ENCODE results near the gene EXOC6. TPM values are rescaled to one million over a fixed set of nuclear protein-coding genes. Genes with fewer than 3 reads are reported as not detected.
"Not testable (repeated sequence)": the region's sequence is repeated elsewhere in the genome, so short reads cannot be mapped to it uniquely, and the experiment has no call there.

Gene EXOC6
- total RNA-seq, 1 donor from 2014 or later: 17.2 TPM

GRCh38 chr10:92903633-92904032 lies 55.3 kb downstream of the EXOC6 start:
- Histone ChIP-seq H3K4me1 (no peaks in the 10 kb centered on the region), H3K27me3 (ENCODE audit: low read depth) (no peaks in the 10 kb centered on the region), H3K9me3 (replicated peaks) (no peaks in the 10 kb centered on the region), H3K4me3 (no peak overlapping the region), H3K36me3 (peaks cover 14% of the 10 kb centered on the region), H3K27ac (replicated peaks) (no peak overlapping the region)
- no peak for TF ChIP-seq CTCF (IDR thresholded peaks at IDR 0.05; ENCODE audit: borderline replicate concordance)
- no peak for DNase-seq
- intact Hi-C loops (cut with micrococcal nuclease): no loop called here

DNA sequence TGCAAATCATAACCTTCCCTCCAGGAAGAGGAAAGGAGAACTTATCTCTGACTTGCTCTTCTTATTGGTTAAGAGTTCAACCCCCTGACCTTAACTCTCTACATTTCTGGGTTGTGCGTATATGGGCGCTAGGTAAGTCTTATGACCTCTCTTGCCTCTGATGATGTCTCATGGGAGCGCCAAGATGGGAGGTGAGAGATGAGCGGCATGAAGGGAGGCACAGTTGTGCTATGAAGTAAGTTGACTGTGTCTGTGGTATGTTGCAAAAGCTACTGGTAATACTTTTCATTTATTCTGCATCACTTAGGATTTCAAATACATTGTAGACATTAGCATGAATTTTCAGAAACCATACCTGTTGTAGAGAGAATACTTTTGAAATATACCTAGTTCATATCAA lies 59.0 kb downstream of the EXOC6 start:
- Histone ChIP-seq H3K9me3 (replicated peaks) (no peaks in the 10 kb centered on the region), H3K4me1 (peaks cover 3% of the 10 kb centered on the region), H3K27ac (replicated peaks) (no peak overlapping the region), H3K27me3 (ENCODE audit: low read depth) (no peaks in the 10 kb centered on the region), H3K36me3 (peaks cover 22% of the 10 kb centered on the region), H3K4me3 (no peak overlapping the region)
- intact Hi-C loops (cut with micrococcal nuclease): no loop called here
- no peak for DNase-seq
- no peak for TF ChIP-seq CTCF (IDR thresholded peaks at IDR 0.05; ENCODE audit: borderline replicate concordance)

DNA sequence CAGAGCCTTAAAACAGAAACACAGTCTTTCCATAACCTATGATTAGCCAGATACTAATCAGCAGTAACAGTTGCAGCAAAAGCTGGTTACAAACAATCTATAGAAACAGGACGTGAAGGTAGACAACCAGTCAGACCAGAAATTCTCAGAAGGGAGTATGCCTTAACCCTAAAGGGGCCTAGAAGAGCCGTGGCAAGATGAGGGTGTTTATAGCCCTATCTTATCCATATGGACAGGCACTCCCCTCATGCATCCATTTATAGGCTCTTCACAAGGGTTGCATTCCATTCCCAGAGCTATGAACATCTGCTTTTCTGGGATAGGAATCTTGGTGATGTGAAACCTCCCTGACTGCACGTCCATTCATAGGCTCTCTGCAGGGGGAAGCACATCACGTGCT lies 64.3 kb downstream of the EXOC6 start:
- intact Hi-C loops (cut with micrococcal nuclease); H3K4me3 ChIP-seq; H3K27ac ChIP-seq (replicated peaks); DNase-seq; H3K27me3 ChIP-seq (ENCODE audit: low read depth); H3K9me3 ChIP-seq (replicated peaks): not testable (repeated sequence)
- Histone ChIP-seq H3K4me1 (peaks cover 24% of the 10 kb centered on the region), H3K36me3 (peaks cover 15% of the 10 kb centered on the region)

- Histone ChIP-seq H3K4me3 (no peak overlapping the region), H3K4me1 (peaks cover 24% of the 10 kb centered on the region), H3K27ac (replicated peaks) (no peak overlapping the region), H3K27me3 (ENCODE audit: low read depth) (no peaks in the 10 kb centered on the region), H3K36me3 (peaks cover 15% of the 10 kb centered on the region), H3K9me3 (replicated peaks) (no peaks in the 10 kb centered on the region)
- TF ChIP-seq CTCF (IDR thresholded peaks at IDR 0.05; ENCODE audit: borderline replicate concordance): no peak
- no peak for DNase-seq
- intact Hi-C loops (cut with micrococcal nuclease): no loop called here
These were observed 65.7 kb downstream of the EXOC6 start for GRCh38 chr10:92913973-92914372.

GRCh38 chr10:92914478-92915325 lies 66.4 kb downstream of the EXOC6 start:
- Histone ChIP-seq H3K27ac (replicated peaks) (peak overlapping the region; percentile 10), H3K36me3 (peaks cover 15% of the 10 kb centered on the region), H3K27me3 (ENCODE audit: low read depth) (no peaks in the 10 kb centered on the region), H3K4me3 (no peak overlapping the region), H3K4me1 (peaks cover 24% of the 10 kb centered on the region), H3K9me3 (replicated peaks) (no peaks in the 10 kb centered on the region)
- intact Hi-C loops (cut with micrococcal nuclease): no loop called here
- TF ChIP-seq CTCF (IDR thresholded peaks at IDR 0.05; ENCODE audit: borderline replicate concordance): peak; percentile 72
- no peak for DNase-seq

DNA sequence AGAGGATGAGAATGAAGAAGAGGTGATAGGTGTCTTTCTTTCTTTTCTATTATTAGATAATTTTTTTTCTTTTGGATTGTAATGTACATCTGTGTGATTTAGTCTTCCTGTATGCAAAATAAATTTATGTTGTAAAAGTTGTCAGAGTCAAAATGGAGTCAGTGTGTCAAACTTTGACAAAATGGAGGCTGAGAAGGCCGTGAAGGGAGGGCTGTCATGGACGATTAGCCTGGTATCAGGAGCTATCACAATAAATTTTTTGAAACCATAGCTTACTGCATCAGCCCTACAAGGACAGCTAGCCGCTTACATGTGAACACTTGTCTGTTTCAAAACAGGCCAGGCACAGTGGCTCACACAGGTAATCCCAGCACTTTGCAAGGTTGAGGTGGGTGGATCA lies 67.6 kb downstream of the EXOC6 start:
- peaks cover 8% of the 10 kb centered on the region for H3K9me3 ChIP-seq (replicated peaks)
- intact Hi-C loops (cut with micrococcal nuclease): no loop called here

More for the DNA sequence above, 67.6 kb downstream of the EXOC6 start:
- no peak for TF ChIP-seq CTCF (IDR thresholded peaks at IDR 0.05; ENCODE audit: borderline replicate concordance)
- H3K27ac ChIP-seq (replicated peaks): no peak overlapping the region
- no peak overlapping the region for H3K4me3 ChIP-seq
- no peak for DNase-seq
- peaks cover 24% of the 10 kb centered on the region for H3K4me1 ChIP-seq
- no peaks in the 10 kb centered on the region for H3K27me3 ChIP-seq (ENCODE audit: low read depth)
- H3K36me3 ChIP-seq: peaks cover 19% of the 10 kb centered on the region

Measured in left ventricle myocardium inferior (tissue), 1 donor.